ENCODE data around the gene PEX14. TPM values are rescaled to one million over a fixed set of nuclear protein-coding genes. Genes with fewer than 3 reads are reported as not detected.

Gene PEX14
- total RNA-seq, 1 experiment from 2014 or later: 17.7 TPM

- H3K4me3 Mint-ChIP-seq (ENCODE audit: low read depth, unreplicated experiment): no peak overlapping the region
- DNase-seq: no peak
- CTCF ChIA-PET: no interaction called here
- intact Hi-C loops (cut with micrococcal nuclease; ENCODE audit: unreplicated experiment): loop anchor here (10.0 kb wide), 1 partner anchor 278 kb away; the partner anchor contains the start of gene CASZ1
- BruUV-seq (replicated peaks): no TSS peak
- TF ChIP-seq, protein P1, sequence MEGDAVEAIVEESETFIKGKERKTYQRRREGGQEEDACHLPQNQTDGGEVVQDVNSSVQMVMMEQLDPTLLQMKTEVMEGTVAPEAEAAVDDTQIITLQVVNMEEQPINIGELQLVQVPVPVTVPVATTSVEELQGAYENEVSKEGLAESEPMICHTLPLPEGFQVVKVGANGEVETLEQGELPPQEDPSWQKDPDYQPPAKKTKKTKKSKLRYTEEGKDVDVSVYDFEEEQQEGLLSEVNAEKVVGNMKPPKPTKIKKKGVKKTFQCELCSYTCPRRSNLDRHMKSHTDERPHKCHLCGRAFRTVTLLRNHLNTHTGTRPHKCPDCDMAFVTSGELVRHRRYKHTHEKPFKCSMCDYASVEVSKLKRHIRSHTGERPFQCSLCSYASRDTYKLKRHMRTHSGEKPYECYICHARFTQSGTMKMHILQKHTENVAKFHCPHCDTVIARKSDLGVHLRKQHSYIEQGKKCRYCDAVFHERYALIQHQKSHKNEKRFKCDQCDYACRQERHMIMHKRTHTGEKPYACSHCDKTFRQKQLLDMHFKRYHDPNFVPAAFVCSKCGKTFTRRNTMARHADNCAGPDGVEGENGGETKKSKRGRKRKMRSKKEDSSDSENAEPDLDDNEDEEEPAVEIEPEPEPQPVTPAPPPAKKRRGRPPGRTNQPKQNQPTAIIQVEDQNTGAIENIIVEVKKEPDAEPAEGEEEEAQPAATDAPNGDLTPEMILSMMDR (IDR thresholded peaks at IDR 0.05; ENCODE audit: unreplicated experiment): no peak
- peaks cover 5% of the 10 kb centered on the region for H3K36me3 Mint-ChIP-seq (ENCODE audit: insufficient read depth, unreplicated experiment)
- H3K27me3 Mint-ChIP-seq (ENCODE audit: unreplicated experiment): no peaks in the 10 kb centered on the region
- H3K4me1 Mint-ChIP-seq (ENCODE audit: low read depth, unreplicated experiment): peaks cover 11% of the 10 kb centered on the region
- H3K9me3 Mint-ChIP-seq (ENCODE audit: low read depth, unreplicated experiment): no peaks in the 10 kb centered on the region
- no peak overlapping the region for H3K27ac Mint-ChIP-seq (ENCODE audit: unreplicated experiment)
Observed at GRCh38 chr1:10516925-10517676, 42.4 kb downstream of the PEX14 start.

DNA sequence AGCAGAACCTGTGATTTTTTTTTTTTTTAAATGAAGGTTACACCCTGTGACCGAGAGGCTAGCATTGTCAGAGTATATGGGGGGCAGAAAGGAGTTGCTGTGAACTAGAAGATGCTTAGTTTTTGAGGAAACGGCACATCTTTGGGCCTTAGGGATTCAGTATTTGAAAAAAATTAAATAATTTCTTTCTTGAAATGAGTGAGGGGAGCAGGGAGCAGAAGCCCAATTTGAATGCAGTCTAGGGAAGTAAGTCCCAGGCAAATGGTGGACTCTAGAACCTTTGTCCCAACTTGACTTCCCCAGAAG, 42.9 kb downstream of the PEX14 start:
- CTCF ChIA-PET: no interaction called here
- Mint-ChIP-seq H3K9me3 (ENCODE audit: low read depth, unreplicated experiment) (no peaks in the 10 kb centered on the region), H3K4me3 (ENCODE audit: low read depth, unreplicated experiment) (no peak overlapping the region), H3K27me3 (ENCODE audit: unreplicated experiment) (no peaks in the 10 kb centered on the region), H3K27ac (ENCODE audit: unreplicated experiment) (no peak overlapping the region), H3K36me3 (ENCODE audit: insufficient read depth, unreplicated experiment) (peaks cover 4% of the 10 kb centered on the region), H3K4me1 (ENCODE audit: low read depth, unreplicated experiment) (peaks cover 11% of the 10 kb centered on the region)
- TF ChIP-seq, protein P1 (IDR thresholded peaks at IDR 0.05; ENCODE audit: unreplicated experiment): no peak
- DNase-seq: no peak
- intact Hi-C loops (cut with micrococcal nuclease; ENCODE audit: unreplicated experiment): loop anchor here (10.0 kb wide), 1 partner anchor 277 kb away; the partner anchor contains the start of gene CASZ1
- BruUV-seq (replicated peaks): no TSS peak

DNA sequence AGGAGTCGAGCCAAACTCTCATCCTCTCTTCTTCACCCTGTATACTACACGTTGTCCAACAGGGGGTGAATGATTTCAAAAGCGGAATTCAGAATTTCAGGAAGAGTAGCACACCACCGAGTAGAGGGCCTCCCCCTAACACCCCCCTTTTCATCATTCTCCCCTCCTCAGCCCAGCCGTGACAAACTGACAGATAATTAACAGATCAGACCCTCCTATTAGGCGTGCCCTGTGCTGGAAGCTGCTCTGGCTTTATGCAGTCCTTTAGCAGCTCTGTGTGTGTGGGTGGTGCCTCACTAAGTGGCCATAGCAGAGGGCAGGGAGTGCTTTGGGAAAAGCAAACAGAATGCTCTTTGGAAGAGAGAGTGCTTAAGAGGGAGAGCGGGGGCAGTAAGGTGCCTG, 44.3 kb downstream of the PEX14 start:
- Mint-ChIP-seq H3K4me1 (ENCODE audit: low read depth, unreplicated experiment) (peaks cover 11% of the 10 kb centered on the region), H3K9me3 (ENCODE audit: low read depth, unreplicated experiment) (no peaks in the 10 kb centered on the region), H3K4me3 (ENCODE audit: low read depth, unreplicated experiment) (no peak overlapping the region), H3K27ac (ENCODE audit: unreplicated experiment) (no peak overlapping the region), H3K36me3 (ENCODE audit: insufficient read depth, unreplicated experiment) (no peaks in the 10 kb centered on the region), H3K27me3 (ENCODE audit: unreplicated experiment) (no peaks in the 10 kb centered on the region)
- intact Hi-C loops (cut with micrococcal nuclease; ENCODE audit: unreplicated experiment): loop anchor here (10.0 kb wide), 1 partner anchor 276 kb away; the partner anchor contains the start of gene CASZ1
- TF ChIP-seq, protein P1 (IDR thresholded peaks at IDR 0.05; ENCODE audit: unreplicated experiment): no peak
- no peak for DNase-seq
- BruUV-seq (replicated peaks): no TSS peak
- CTCF ChIA-PET: no interaction called here

DNA sequence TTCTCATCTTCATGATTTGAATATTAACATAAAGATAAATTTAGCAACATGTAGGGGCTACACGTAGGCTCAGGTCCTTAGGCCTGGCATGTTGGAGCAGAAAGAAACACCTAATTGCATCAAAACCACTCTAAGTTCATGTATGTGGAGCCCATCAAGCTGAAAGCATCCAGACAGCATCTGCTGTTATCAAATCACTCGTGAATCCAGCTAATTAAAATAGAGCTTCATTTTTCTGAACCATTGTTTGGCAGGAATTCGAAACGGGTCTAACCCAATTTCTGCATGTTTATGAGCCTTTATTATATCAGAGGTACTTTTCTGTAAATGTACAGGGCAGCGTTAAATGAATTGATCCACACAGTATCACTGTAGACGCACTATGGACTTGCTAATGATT, 45.7 kb downstream of the PEX14 start:
- H3K36me3 Mint-ChIP-seq (ENCODE audit: insufficient read depth, unreplicated experiment): no peaks in the 10 kb centered on the region
- DNase-seq: no peak
- no TSS peak for BruUV-seq (replicated peaks)
- CTCF ChIA-PET: no interaction called here
- no peaks in the 10 kb centered on the region for H3K27me3 Mint-ChIP-seq (ENCODE audit: unreplicated experiment)
- no peak overlapping the region for H3K4me3 Mint-ChIP-seq (ENCODE audit: low read depth, unreplicated experiment)
- TF ChIP-seq, protein P1 (IDR thresholded peaks at IDR 0.05; ENCODE audit: unreplicated experiment): no peak
- no peaks in the 10 kb centered on the region for H3K9me3 Mint-ChIP-seq (ENCODE audit: low read depth, unreplicated experiment)
- intact Hi-C loops (cut with micrococcal nuclease; ENCODE audit: unreplicated experiment): loop anchor here (10.0 kb wide), 1 partner anchor 74 kb away; no protein-coding TSS in a partner anchor
- no peak overlapping the region for H3K27ac Mint-ChIP-seq (ENCODE audit: unreplicated experiment)
- H3K4me1 Mint-ChIP-seq (ENCODE audit: low read depth, unreplicated experiment): peaks cover 11% of the 10 kb centered on the region

Data from Calu3 (cell line).